GM21529 (cell line): ENCODE data around the gene BDH1.

ENCODE experiments used
- ATAC-seq: cut with Tn5 transposase; IDR thresholded peaks from one replicate; pipeline ENCODE4 v1.9.1; 2021; ENCODE audit not compliant: unreplicated experiment

BDH1 gene

DNA sequence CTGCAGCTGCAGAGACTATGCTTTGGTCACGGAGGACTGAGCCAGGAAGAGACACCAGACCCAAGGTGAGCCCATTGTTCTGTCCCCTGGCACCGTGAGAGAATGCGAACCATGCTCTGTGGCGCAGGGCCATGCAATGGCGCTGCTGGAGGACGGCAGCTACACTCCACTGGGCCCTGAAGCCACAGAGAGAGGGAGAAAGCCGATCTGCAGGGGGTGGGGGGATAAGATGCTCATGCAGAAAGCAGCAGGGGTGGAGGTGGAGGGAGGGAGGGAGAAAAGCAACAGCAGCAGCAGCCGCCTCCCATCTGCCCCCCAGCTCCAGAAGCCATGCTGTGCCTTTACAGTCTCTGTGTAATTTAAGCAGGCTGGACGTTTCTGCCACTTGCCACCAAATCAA lies 5.3 kb downstream of the BDH1 start:
- no peak for ATAC-seq

GRCh38 chr3:197549261-197549885 lies 6.4 kb downstream of the BDH1 start:
- no peak for ATAC-seq

DNA sequence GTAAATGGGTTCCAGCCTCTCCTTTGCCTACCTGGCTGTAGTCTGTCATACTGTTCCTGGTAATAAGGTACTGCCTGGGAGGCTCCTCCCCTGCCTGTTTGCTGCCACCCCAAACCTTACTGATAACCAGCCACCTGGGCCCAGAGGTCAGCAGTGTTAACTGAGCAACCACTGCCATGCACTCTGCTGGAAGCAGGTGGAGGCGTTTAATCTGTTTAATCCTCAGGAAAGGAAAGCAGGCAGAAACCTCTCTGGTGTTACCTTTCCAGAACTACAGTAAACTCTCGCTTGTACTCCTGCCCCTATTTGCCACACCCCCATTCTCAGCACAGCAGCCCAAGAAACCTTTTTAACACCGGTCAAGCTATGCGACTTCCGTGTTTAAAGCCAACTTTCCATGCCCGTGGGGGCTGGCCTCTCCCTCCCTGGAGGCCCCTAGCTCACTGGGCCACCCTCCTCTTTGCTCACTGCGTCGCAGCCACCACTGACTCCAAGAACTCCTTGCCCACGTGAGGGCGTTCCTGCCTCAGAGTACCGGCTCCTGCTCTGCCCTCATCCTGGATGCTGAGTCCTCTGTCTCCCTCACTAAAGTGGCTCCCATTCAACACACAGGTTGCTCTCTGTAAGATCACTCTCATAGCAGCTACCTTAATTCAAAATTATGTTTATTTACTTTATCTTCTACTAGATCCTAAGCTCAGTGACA lies 8.3 kb downstream of the BDH1 start:
- ATAC-seq = no peak

GRCh38 chr3:197546307-197547085 lies 9.3 kb downstream of the BDH1 start:
- ATAC-seq = no peak

- ATAC-seq = no peak
Observed at GRCh38 chr3:197545571-197545970, 10.2 kb downstream of the BDH1 start.

GRCh38 chr3:197545101-197545500 lies 10.7 kb downstream of the BDH1 start:
- ATAC-seq = no peak

- no peak for ATAC-seq
Observed at GRCh38 chr3:197542741-197543454, 12.9 kb downstream of the BDH1 start.

- no peak for ATAC-seq
Observed at GRCh38 chr3:197541756-197542539, 13.8 kb downstream of the BDH1 start.

- ATAC-seq = no peak
Observed at GRCh38 chr3:197540961-197541377, 14.8 kb downstream of the BDH1 start.

DNA sequence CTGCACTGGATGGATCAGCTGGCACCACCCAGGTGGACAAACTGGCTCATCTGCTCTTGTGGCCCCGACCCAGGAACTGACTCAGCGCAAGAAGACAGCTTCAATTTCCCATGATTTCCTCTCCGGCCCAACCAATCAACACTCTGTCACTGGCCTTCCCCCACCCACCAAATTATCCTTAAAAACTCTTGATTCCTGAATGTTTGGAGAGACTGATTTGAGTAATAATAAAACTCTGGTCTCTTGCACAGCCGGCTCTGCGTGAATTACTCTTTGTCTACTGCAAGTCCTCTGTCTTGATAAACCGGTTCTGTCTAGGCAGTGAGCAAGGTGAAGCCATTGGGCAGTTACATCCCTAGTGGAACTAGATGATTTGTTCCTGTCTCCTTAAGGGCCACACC lies 16.1 kb downstream of the BDH1 start:
- ATAC-seq = no peak

DNA sequence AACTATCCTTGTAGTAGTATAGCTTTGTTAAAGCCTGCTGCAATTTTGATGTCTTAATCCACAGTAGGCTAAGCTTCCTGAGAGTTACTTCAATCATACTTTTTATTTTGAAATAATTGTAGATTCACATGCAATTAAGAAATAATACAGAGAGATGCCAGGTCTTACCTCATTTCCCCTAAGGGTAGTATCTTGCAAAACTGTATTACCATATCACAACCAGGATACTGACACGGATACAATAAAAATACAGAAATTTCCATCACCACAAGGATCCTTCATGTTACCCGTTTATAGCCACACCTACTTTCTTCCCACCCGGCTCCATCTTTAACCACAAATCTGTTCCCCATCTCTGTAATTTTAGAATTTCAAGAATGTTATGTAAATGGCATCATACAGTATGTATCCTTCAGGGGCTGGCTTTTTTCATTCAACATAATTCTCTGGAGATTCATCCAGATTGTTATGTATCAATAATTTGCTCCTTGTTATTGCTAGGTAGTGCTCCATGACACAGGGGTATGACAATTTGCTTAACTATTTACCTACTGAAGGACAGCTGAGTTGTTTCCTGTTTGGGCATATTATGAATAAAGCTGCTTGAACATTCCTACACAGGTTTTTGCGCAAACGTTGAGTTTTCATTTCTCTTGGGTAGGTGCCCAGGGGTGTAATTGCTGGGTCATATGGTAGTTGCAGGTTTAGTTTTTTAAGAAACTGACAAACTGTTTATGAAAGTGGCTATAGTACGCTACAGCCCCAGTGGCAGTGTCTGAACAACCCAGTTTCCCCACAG lies 21.6 kb downstream of the BDH1 start:
- ATAC-seq = no peak

GRCh38 chr3:197533396-197533795 lies 22.4 kb downstream of the BDH1 start:
- no peak for ATAC-seq

GRCh38 chr3:197532388-197532787 lies 23.4 kb downstream of the BDH1 start:
- ATAC-seq = no peak

- ATAC-seq = no peak
Observed at GRCh38 chr3:197528190-197528589, 27.6 kb downstream of the BDH1 start.

GRCh38 chr3:197527569-197527968 lies 28.2 kb downstream of the BDH1 start:
- ATAC-seq = no peak

DNA sequence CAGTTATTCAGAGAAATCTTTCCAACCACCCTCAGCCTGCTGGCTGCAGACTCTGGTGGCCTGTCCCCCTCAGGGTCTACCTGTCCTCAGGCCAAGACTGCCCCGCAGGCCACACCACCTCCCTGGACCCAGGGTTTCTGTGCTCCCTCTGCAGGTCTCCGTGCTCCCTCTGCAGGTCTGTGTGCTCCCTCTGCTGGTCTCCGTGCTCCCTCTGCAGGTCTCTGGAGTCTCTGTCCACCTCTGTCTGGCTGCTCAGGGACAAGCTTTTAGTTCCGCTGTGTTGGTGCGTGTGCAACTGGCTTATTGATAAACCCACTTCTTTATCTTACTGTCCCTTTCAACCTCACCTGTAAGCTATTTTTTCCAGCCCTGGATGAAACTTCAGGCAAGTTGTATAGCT lies 30.1 kb downstream of the BDH1 start:
- no peak for ATAC-seq

- ATAC-seq = no peak
Observed at GRCh38 chr3:197524128-197524527, 31.6 kb downstream of the BDH1 start.

DNA sequence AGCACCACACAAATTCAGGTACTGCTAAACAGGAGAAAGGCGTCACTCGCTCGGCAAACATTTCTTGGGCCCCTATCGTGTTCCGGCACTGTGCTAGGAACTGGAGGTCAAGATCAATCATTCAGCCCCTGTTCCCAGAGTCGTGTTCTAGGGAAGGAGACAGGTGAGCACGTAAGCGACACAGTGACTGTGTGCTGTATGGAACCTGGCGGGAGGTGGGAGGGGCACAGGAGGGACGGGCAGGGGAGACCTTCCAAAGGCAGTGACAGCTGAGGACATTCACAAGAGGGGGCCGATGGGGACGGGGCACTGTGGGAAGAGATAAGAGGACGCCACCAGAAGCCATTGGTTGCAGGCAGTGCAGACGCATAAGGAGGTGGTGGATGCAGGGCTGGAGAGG lies 32.2 kb downstream of the BDH1 start:
- ATAC-seq = no peak

GRCh38 chr3:197522881-197523441 lies 32.8 kb downstream of the BDH1 start:
- no peak for ATAC-seq
